ENCODE data around the gene YPEL1. TPM values are rescaled to one million over a fixed set of nuclear protein-coding genes. Genes with fewer than 3 reads are reported as not detected.

The YPEL1 gene
- polyA plus RNA-seq, 3 donors, result 1.0 to 2.3 (median 2.0) TPM

- Histone ChIP-seq H3K4me1 (ENCODE audit: control insufficient read depth in 1 of 2, insufficient read depth in 2 of 2, low read length in 2 of 2) (peaks cover 12 to 18% of the 10 kb centered on the region in 2 donors), H3K4me3 (replicated peaks in 1 of 3; ENCODE audit: low read depth in 2 of 3, low read length in 3 of 3) (no peak overlapping the region), H3K36me3 (replicated peaks in 1 of 2; ENCODE audit: control insufficient read depth in 1 of 2, insufficient read depth in 2 of 2, low read length in 2 of 2) (peaks cover 39 to 49% of the 10 kb centered on the region in 2 donors), H3K9ac (ENCODE audit: insufficient read depth, low read length, poor library complexity, severe bottlenecking) (no peak overlapping the region), H3K4me2 (replicated peaks; ENCODE audit: extremely low read depth, low read length, poor library complexity, severe bottlenecking) (no peak overlapping the region), H3K27ac (ENCODE audit: low read depth in 1 of 2, low read length in 2 of 2) (no peak overlapping the region), H2AFZ (ENCODE audit: insufficient read depth, low read depth, low read length, poor library complexity, severe bottlenecking) (no peak overlapping the region), H3K9me3 (replicated peaks in 1 of 2; ENCODE audit: control insufficient read depth in 1 of 2, insufficient read depth in 1 of 2, low read length in 2 of 2) (no peaks in the 10 kb centered on the region), H3K79me2 (ENCODE audit: insufficient read depth, low read length) (peaks cover 52% of the 10 kb centered on the region), H4K20me1 (ENCODE audit: insufficient read depth, low read length) (peaks cover 30% of the 10 kb centered on the region), H3K27me3 (ENCODE audit: control insufficient read depth in 2 of 2, insufficient read depth in 2 of 2, low read length in 2 of 2) (no peaks in the 10 kb centered on the region)
- 97% methylated on average over 5 of the region's 9 CpGs for WGBS (ENCODE audit: insufficient coverage)
- Mint-ChIP-seq H3K4me1 (peaks cover 36% of the 10 kb centered on the region), H3K4me3 (no peak overlapping the region), H3K27ac (peak overlapping the region in 5 of 7 donors; percentile 27 to 46 (median 34)), H3K27me3 (ENCODE audit: low read depth in 3 of 3) (peaks cover 0 to 2% (median 0%) of the 10 kb centered on the region in 3 donors), H3K36me3 (peaks cover 41 to 48% of the 10 kb centered on the region in 2 donors), H3K9me3 (peaks cover 0 to 2% (median 0%) of the 10 kb centered on the region in 7 donors)
- DNase-seq, result no peak
- TF ChIP-seq CTCF (IDR thresholded peaks at IDR 0.05), result no peak
- intact Hi-C loops (cut with micrococcal nuclease), result no loop called here
Observed at GRCh38 chr22:21669026-21669425, 66.6 kb downstream of the YPEL1 start.

GRCh38 chr22:21666786-21667185, 68.8 kb downstream of the YPEL1 start:
- Histone ChIP-seq H3K4me3 (replicated peaks in 1 of 3; ENCODE audit: low read depth in 2 of 3, low read length in 3 of 3) (peak overlapping the region; percentile 61 to 94 (median 76)), H3K79me2 (ENCODE audit: insufficient read depth, low read length) (peaks cover 41% of the 10 kb centered on the region), H3K4me1 (ENCODE audit: control insufficient read depth in 1 of 2, insufficient read depth in 2 of 2, low read length in 2 of 2) (peaks cover 12 to 18% of the 10 kb centered on the region in 2 donors), H3K36me3 (replicated peaks in 1 of 2; ENCODE audit: control insufficient read depth in 1 of 2, insufficient read depth in 2 of 2, low read length in 2 of 2) (peaks cover 18 to 27% of the 10 kb centered on the region in 2 donors), H4K20me1 (ENCODE audit: insufficient read depth, low read length) (peaks cover 10% of the 10 kb centered on the region), H3K27ac (ENCODE audit: low read depth in 1 of 2, low read length in 2 of 2) (peak overlapping the region; percentile 87 to 96), H3K9ac (ENCODE audit: insufficient read depth, low read length, poor library complexity, severe bottlenecking) (peak overlapping the region; percentile 87), H3K9me3 (replicated peaks in 1 of 2; ENCODE audit: control insufficient read depth in 1 of 2, insufficient read depth in 1 of 2, low read length in 2 of 2) (no peaks in the 10 kb centered on the region), H3K4me2 (replicated peaks; ENCODE audit: extremely low read depth, low read length, poor library complexity, severe bottlenecking) (peak overlapping the region; percentile 85), H2AFZ (ENCODE audit: insufficient read depth, low read depth, low read length, poor library complexity, severe bottlenecking) (peak overlapping the region; percentile 95), H3K27me3 (ENCODE audit: control insufficient read depth in 2 of 2, insufficient read depth in 2 of 2, low read length in 2 of 2) (no peaks in the 10 kb centered on the region)
- Mint-ChIP-seq H3K36me3 (peaks cover 21 to 25% of the 10 kb centered on the region in 2 donors), H3K9me3 (peaks cover 0 to 2% (median 0%) of the 10 kb centered on the region in 7 donors), H3K27me3 (ENCODE audit: low read depth in 3 of 3) (no peaks in the 10 kb centered on the region), H3K4me3 (peak overlapping the region; percentile 94 to 96), H3K27ac (peak overlapping the region; percentile 82 to 99 (median 98)), H3K4me1 (peaks cover 29% of the 10 kb centered on the region)
- no peak for DNase-seq
- intact Hi-C loops (cut with micrococcal nuclease), result no loop called here
- WGBS (ENCODE audit: insufficient coverage), result 58% methylated on average over 11 of the region's 16 CpGs
- TF ChIP-seq CTCF (IDR thresholded peaks at IDR 0.05), result no peak

Measured in CD14-positive monocyte (primary cell).